ENCODE results near the gene TIMP3.

TIMP3 gene

GRCh38 chr22:32810555-32811133, 9.1 kb downstream of the TIMP3 start:
- DNase-seq, result no peak

GRCh38 chr22:32811788-32812545, 10.5 kb downstream of the TIMP3 start:
- no peak for DNase-seq

- DNase-seq, result no peak
Observed at GRCh38 chr22:32814285-32814860, 12.9 kb downstream of the TIMP3 start.

GRCh38 chr22:32815059-32815458, 13.6 kb downstream of the TIMP3 start:
- no peak for DNase-seq

- no peak for DNase-seq
Observed at GRCh38 chr22:32815943-32816342, 14.4 kb downstream of the TIMP3 start.

- no peak for DNase-seq
Observed at GRCh38 chr22:32817137-32817730, 15.7 kb downstream of the TIMP3 start.

GRCh38 chr22:32818446-32819115, 17.1 kb downstream of the TIMP3 start:
- DNase-seq, result no peak

- no peak for DNase-seq
Observed at GRCh38 chr22:32819120-32819519, 17.6 kb downstream of the TIMP3 start.

- no peak for DNase-seq
Observed at GRCh38 chr22:32820131-32821119, 18.9 kb downstream of the TIMP3 start.

GRCh38 chr22:32822179-32822877, 20.8 kb downstream of the TIMP3 start:
- no peak for DNase-seq

- DNase-seq, result peak; percentile 31
Observed at GRCh38 chr22:32823024-32823730, 21.7 kb downstream of the TIMP3 start.

- DNase-seq, result no peak
Observed at GRCh38 chr22:32824531-32825312, 23.2 kb downstream of the TIMP3 start.

GRCh38 chr22:32826537-32826936, 25.0 kb downstream of the TIMP3 start:
- no peak for DNase-seq

- DNase-seq, result no peak
Observed at GRCh38 chr22:32827049-32827602, 25.6 kb downstream of the TIMP3 start.

GRCh38 chr22:32828150-32828549, 26.6 kb downstream of the TIMP3 start:
- no peak for DNase-seq

- DNase-seq, result no peak
Observed at GRCh38 chr22:32828561-32828960, 27.1 kb downstream of the TIMP3 start.

- no peak for DNase-seq
Observed at GRCh38 chr22:32829451-32829851, 27.9 kb downstream of the TIMP3 start.

- DNase-seq, result no peak
Observed at GRCh38 chr22:32830473-32830872, 29.0 kb downstream of the TIMP3 start.

- no peak for DNase-seq
Observed at GRCh38 chr22:32830957-32831356, 29.5 kb downstream of the TIMP3 start.

- no peak for DNase-seq
Observed at GRCh38 chr22:32831584-32831983, 30.1 kb downstream of the TIMP3 start.
